ENCODE measurements around the gene PDE4C. TPM values are rescaled to one million over a fixed set of nuclear protein-coding genes. Genes with fewer than 3 reads are reported as not detected.

The PDE4C gene
- polyA plus RNA-seq (2012; ENCODE audit: low read depth, missing spikeins): 0.17 TPM

DNA sequence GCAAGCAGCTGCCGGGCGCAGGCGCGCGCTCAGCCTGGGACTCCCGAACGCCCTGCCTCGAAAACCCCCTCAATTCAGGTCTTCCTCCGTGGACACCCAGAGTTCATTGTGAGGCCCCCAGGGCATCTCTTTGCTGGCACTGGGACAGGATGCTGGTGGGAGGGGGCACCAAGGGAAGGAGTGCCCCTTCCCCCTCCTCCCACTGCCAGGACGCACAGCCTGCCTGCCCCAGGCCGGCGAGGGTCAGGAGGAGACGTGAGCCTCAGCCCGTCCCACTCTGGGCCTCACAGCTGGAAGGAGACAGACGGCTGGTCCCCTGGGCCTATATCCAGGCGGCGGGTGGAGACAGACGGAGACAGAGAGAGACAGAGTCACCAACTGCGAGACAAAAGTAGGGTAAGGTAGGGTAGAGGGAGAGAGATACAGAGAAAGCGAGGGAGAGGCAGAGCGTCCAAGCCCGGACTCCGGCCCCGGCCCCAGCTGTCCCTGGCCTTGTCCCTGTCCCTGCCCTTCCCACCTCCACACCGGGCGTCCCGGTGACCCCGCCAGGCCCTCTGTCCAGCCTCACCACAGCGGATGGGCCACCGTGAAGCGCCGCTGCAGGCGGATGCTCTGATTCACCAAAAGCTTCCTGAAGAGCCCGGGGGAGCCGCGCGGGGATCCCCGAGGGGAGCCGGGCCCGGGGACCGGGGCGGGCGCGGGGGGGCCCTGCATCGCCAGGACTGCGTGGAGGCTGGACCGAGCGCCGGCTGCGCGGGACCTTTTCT, at the start of gene PDE4C:
TSS of gene PDE4C (minus strand) at position 737 of the 767 bp plus-strand sequence. CDS start at position 714, 23 bp downstream.
- TF ChIP-seq POLR2A (IDR thresholded peaks at IDR 0.05; ENCODE audit: low read depth, low read length) (no peak), PAX5 (IDR thresholded peaks at IDR 0.05; ENCODE audit: insufficient read depth, low read length, severe bottlenecking) (no peak), TAF1 (IDR thresholded peaks at IDR 0.05; ENCODE audit: low read depth, low read length) (no peak), POU2F2 (IDR thresholded peaks at IDR 0.05; ENCODE audit: low read depth, low read length) (no peak), POLR2AphosphoS5 (IDR thresholded peaks at IDR 0.05; ENCODE audit: low read depth, low read length) (no peak)
- FAIRE-seq (peak; percentile 31), DNase-seq (ENCODE audit: insufficient read length, low spot score) (no peak)

DNA sequence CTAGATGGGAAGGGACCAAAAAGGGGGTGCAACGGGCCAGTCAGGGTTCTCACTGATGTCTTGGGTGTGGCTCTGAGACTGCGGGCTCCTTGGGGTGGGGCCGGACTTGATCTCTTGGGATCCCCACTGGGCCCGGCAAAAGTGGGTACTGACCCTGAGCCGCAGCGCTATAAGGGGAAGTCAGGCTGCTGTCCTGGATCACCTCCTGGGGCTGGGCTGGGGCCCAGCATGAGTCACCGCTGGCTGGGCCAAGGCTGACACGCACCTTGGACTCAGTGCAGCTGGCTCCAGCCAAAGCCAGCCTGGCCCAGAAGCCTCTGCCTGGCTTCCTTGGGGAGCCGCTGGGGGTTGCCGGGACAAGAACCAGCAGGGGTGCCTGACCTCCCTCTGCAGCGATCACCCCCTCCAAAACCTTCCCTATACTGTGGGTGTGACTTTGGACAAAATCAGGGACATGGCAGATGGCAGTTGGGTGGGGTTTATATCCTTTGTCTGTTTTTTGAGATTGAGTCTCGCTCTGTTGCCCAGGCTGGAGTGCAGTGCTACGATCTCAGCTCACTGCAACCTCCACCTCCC, 48.6 kb upstream of the PDE4C start:
- FAIRE-seq: no peak
- TF ChIP-seq POU2F2 (IDR thresholded peaks at IDR 0.05; ENCODE audit: low read depth, low read length) (no peak), SPI1 (IDR thresholded peaks at IDR 0.05; ENCODE audit: low read depth, low read length) (no peak), PAX5 (IDR thresholded peaks at IDR 0.05; ENCODE audit: insufficient read depth, low read length, severe bottlenecking) (no peak), POLR2A (IDR thresholded peaks at IDR 0.05; ENCODE audit: low read depth, low read length) (peak; percentile 76), POLR2AphosphoS5 (IDR thresholded peaks at IDR 0.05; ENCODE audit: low read depth, low read length) (peak; percentile 48)
- DNase-seq (ENCODE audit: insufficient read length, low spot score): no peak

- TF ChIP-seq POU2F2 (IDR thresholded peaks at IDR 0.05; ENCODE audit: low read depth, low read length): no peak
- TF ChIP-seq PAX5 (IDR thresholded peaks at IDR 0.05; ENCODE audit: insufficient read depth, low read length, severe bottlenecking): no peak
- TF ChIP-seq POLR2AphosphoS5 (IDR thresholded peaks at IDR 0.05; ENCODE audit: low read depth, low read length): peak; percentile 68
- DNase-seq (ENCODE audit: insufficient read length, low spot score) (no peak), FAIRE-seq (no peak)
Observed at GRCh38 chr19:18274219-18274780, 48.1 kb upstream of the PDE4C start, which contains the start of gene IQCN. Gene IQCN (minus strand): TSS chr19:18274452. CDS start chr19:18269478, 4,974 bp downstream.

DNA sequence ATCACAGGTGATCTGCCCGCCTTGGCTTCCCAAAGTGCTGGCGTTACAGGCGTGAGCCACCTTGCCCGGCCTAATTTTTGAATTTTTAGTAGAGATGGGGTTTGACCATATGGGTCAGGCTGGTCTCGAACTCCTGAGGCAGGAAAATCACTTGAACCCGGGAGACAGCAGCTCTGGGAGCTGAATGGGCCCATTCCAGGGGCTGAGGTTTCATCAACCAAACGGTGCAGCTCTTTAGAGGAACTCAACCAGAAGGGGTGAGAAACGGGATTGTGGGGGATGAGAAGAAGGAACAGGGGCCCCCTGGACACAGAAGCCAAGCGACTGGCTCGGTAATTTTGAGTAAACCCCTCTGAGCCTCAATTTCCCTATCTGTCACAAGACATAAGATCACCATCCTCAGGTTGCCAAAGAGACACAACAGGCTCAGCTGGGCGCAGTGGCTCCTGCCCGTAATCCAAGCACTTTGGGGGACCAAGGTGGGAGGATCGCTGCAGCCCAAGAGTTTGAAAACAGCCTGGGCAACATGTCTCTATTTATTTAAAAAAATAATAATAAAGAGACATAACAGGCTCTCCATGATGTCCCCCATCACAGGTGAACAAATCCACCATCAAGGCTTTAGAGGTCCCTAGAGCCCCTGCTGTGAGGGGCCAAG, 47.5 kb upstream of the PDE4C start:
- TF ChIP-seq TAF1 (IDR thresholded peaks at IDR 0.05; ENCODE audit: low read depth, low read length) (no peak), POLR2A (IDR thresholded peaks at IDR 0.05; ENCODE audit: low read depth, low read length) (no peak), POU2F2 (IDR thresholded peaks at IDR 0.05; ENCODE audit: low read depth, low read length) (no peak), POLR2AphosphoS5 (IDR thresholded peaks at IDR 0.05; ENCODE audit: low read depth, low read length) (no peak), SPI1 (IDR thresholded peaks at IDR 0.05; ENCODE audit: low read depth, low read length) (no peak), PAX5 (IDR thresholded peaks at IDR 0.05; ENCODE audit: insufficient read depth, low read length, severe bottlenecking) (no peak)
- FAIRE-seq (no peak), DNase-seq (ENCODE audit: insufficient read length, low spot score) (no peak)

GRCh38 chr19:18271433-18271841, 45.2 kb upstream of the PDE4C start:
- DNase-seq (ENCODE audit: insufficient read length, low spot score): no peak
- no peak for FAIRE-seq
- no peak for TF ChIP-seq SPI1 (IDR thresholded peaks at IDR 0.05; ENCODE audit: low read depth, low read length)
- peak; percentile 48; the same call in 1 of the 2 replicates for TF ChIP-seq POLR2AphosphoS5 (IDR thresholded peaks at IDR 0.05; ENCODE audit: low read depth, low read length)

DNA sequence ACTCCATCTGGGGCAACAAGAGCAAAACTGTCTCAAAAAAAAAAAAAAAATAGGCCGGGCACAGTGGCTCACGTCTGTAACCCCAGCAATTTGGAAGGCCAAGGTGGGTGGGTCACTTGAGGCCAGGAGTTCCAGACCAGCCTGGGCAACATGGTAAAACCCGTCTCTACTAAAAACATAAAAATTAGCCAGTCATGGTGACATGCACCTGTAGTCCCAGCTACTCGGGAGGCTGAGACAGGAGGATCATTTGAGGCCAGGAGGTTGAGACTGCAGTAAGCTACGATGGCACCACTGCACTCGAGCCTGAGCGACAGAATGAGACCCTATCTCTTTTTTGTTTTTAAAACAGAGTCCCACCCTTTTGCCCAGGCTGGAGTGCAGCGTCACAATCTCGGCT, 44.1 kb upstream of the PDE4C start:
- TF ChIP-seq PAX5 (IDR thresholded peaks at IDR 0.05; ENCODE audit: insufficient read depth, low read length, severe bottlenecking) (no peak), TAF1 (IDR thresholded peaks at IDR 0.05; ENCODE audit: low read depth, low read length) (no peak), SPI1 (IDR thresholded peaks at IDR 0.05; ENCODE audit: low read depth, low read length) (no peak), POU2F2 (IDR thresholded peaks at IDR 0.05; ENCODE audit: low read depth, low read length) (no peak), POLR2AphosphoS5 (IDR thresholded peaks at IDR 0.05; ENCODE audit: low read depth, low read length) (no peak), POLR2A (IDR thresholded peaks at IDR 0.05; ENCODE audit: low read depth, low read length) (no peak)
- FAIRE-seq: no peak
- DNase-seq (ENCODE audit: insufficient read length, low spot score): no peak

- FAIRE-seq (no peak), DNase-seq (ENCODE audit: insufficient read length, low spot score) (no peak)
- TF ChIP-seq POU2F2 (IDR thresholded peaks at IDR 0.05; ENCODE audit: low read depth, low read length): no peak
- no peak for TF ChIP-seq POLR2A (IDR thresholded peaks at IDR 0.05; ENCODE audit: low read depth, low read length)
- no peak for TF ChIP-seq TAF1 (IDR thresholded peaks at IDR 0.05; ENCODE audit: low read depth, low read length)
- no peak for TF ChIP-seq SPI1 (IDR thresholded peaks at IDR 0.05; ENCODE audit: low read depth, low read length)
- no peak for TF ChIP-seq POLR2AphosphoS5 (IDR thresholded peaks at IDR 0.05; ENCODE audit: low read depth, low read length)
- TF ChIP-seq PAX5 (IDR thresholded peaks at IDR 0.05; ENCODE audit: insufficient read depth, low read length, severe bottlenecking): no peak
Observed at GRCh38 chr19:18269070-18269723, 43.0 kb upstream of the PDE4C start.

- DNase-seq (ENCODE audit: insufficient read length, low spot score): no peak
- TF ChIP-seq POLR2A (IDR thresholded peaks at IDR 0.05; ENCODE audit: low read depth, low read length) (no peak), POU2F2 (IDR thresholded peaks at IDR 0.05; ENCODE audit: low read depth, low read length) (no peak), SPI1 (IDR thresholded peaks at IDR 0.05; ENCODE audit: low read depth, low read length) (no peak), POLR2AphosphoS5 (IDR thresholded peaks at IDR 0.05; ENCODE audit: low read depth, low read length) (no peak), TAF1 (IDR thresholded peaks at IDR 0.05; ENCODE audit: low read depth, low read length) (no peak), PAX5 (IDR thresholded peaks at IDR 0.05; ENCODE audit: insufficient read depth, low read length, severe bottlenecking) (no peak)
- no peak for FAIRE-seq
Observed at GRCh38 chr19:18266771-18267686, 40.8 kb upstream of the PDE4C start.
